HT1080 (cell line): ENCODE data around the gene CEP112. TPM values are rescaled to one million over a fixed set of nuclear protein-coding genes. Genes with fewer than 3 reads are reported as not detected.
A peak's percentile ranks its signal among the peaks of the same experiment; 100 is the strongest.

Experiments used
- DNase-seq: peaks from one replicate; pipeline ENCODE4 v3.0.0-alpha.2; 2015; ENCODE audit warnings: low read depth
- total RNA-seq: library from RNA; depleted of rRNA; stranded (reverse); fragments of >200 nt; shearing (Covaris generic); gene quantifications from 2 replicates; pipeline ENCODE4 v1.2.3, GENCODE V29; 2014

CEP112 gene
- total RNA-seq, 1 experiment from 2014 or later: 2.5 TPM

DNA sequence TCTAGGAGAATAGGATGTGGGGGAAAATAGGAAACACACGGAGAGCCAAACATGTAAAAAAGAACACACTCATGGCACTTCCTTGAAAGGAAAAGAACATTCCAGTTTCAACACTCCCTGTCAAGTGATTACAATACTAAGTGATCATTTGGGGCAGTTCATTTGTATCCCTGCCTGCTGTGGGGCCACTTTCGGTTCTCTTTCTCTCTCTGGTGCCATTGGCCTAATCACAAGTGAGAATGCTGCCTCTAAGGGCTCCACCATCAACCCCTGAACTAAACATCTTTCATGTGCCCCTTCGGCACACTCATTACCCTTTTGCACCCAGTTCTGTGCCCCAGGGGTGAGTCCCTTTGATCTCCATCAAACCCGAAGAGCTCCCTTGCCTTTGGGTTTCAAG is 197.3 kb downstream of the CEP112 start:
- no peak for DNase-seq

GRCh38 chr17:65994114-65994513 is 197.8 kb downstream of the CEP112 start:
- no peak for DNase-seq

DNA sequence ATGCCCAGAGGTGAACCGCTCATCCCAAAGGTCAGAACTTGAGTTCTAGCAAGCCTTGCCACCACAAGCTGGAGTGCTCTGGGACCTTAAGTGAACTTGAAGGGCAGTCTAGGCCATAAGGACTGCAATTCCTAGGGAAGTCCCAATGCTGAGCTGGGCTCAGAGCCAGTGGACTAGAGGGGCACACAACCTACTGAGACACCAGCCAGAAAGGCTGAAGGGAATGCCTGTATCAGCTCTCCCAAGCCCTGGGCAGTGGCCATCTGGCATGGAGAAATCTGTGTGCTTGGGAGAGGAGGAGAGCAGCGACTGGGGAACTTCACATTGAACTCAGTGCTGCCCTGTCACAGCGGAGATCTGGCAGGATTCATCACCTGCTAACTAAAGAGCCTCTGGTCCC is 201.3 kb downstream of the CEP112 start:
- no peak for DNase-seq

DNA sequence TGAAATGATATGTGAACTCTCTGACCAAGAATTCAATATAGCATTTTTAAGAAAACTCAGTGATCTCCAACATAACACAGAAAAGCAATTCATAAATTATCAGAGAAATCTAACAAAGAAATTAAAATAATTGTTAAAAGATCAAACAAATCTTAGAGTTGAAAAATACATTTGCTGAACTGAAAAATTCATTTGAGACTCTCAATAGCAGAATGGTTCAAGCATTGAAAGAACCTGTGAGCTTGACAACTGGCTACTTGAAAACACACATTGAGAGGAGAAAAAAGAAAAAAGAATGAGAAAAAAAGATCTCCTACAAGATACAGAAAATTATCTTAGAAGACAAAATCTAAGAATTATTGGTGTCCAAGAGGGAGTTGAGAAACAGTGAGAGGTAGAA is 203.5 kb downstream of the CEP112 start:
- DNase-seq: no peak

GRCh38 chr17:65987988-65988387 is 203.9 kb downstream of the CEP112 start:
- DNase-seq: peak; percentile 54

GRCh38 chr17:65985571-65985970 is 206.4 kb downstream of the CEP112 start:
- DNase-seq: peak; percentile 18

DNA sequence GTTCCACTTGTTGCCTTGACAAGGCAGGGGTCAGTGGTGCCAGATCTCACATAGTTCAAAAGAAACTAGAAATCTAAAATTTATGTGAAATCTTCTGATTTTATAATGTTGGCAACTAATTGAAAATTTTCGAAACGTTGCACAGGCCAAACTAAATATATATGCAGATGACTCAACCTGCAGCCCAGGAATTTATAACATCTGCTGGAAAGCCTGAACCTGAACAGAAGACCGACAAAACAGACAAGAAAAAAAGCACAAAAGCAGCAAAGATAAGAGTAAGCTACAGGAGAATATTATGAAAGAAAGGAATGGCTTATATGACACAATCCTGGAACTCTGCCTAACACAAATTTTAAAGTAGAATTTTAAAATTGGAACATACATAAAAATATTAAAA is 207.6 kb downstream of the CEP112 start:
- no peak for DNase-seq

- no peak for DNase-seq
Measured at GRCh38 chr17:65978871-65979270, 213.1 kb downstream of the CEP112 start.

DNA sequence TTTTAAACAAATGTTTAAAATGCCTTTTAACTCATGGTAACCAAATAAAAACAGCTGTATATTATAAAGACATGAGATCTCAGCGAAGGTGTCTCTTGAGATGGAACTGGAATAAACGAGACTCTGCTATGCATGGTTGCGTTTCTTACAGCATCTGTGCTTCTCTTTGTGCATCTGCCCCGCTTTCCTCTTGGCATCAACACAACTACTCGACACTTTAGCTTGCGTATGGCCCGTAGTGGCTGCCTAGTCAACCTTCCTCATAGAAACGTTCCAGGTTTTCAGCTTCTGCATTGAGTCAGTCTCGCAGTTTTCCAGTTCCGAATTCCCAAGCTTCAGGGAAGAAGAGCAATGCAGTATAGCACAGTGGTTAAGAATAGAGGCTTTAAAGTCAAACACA is 214.9 kb downstream of the CEP112 start:
- DNase-seq: no peak

- no peak for DNase-seq
Measured at GRCh38 chr17:65975878-65976277, 216.1 kb downstream of the CEP112 start.

DNA sequence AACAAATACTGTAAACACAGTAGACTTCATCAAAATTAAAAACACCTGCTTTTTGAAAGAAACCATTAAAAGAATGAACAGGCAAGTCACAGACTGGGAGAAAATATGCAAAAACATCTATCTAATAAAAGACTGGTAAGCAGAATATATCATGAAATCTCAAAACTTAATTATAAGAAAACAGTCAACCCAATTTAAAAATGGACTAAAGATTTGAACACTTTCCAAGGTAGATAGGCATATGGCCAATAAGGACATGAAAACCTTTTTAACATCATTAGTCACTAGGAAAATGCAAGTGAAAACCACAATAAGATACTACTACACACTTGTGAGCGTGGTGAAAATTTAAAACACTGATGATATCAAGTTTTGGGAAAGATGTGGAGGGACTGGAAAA is 218.7 kb downstream of the CEP112 start:
- DNase-seq: no peak

DNA sequence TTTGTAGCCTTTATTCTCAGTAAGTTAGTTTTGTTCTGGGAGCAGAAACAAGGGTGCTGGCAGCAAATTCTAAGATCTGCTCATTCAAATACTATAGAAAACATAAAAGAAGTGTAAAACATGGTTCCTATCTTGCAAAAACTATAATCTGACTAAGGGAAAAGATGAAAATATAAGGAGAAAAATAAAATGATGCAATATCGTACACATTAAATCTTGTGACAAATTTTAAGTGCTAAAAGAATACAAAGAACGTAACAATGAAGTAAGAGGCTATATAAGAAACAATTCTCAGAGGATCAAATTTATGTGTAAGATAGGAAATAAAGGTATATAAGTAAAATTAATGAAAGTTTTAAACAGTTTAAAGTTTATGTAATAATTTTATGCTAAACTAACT is 224.6 kb downstream of the CEP112 start:
- no peak for DNase-seq

DNA sequence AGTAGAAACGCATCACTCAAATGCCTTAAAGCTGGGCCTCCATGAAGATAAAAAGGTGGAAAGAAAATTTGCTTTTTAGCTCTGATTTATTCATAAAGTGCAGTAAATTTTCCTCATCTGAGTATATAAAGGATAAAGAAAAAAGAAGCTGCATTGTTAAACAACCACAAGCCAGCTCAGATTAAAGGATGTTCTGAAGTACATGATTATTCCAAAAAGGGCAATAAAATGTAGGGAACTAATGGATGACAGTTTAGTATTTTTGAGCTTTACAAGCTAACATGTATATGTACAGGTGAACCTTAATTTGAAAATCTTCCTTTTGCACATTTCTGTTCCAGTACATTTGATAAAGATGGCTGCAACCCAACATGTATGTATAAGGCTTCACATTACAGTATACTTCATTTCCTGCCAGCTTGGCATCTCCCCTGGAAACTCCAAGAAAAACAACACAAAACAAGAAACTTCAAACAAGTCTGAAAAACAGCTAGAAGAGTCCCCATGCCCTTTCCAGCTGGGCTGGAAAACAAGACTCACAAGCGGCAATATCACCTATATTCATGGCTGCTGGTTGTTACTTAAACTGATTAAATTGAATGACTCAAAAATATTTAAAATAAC is 225.7 kb downstream of the CEP112 start:
- no peak for DNase-seq

- DNase-seq: no peak
Measured at GRCh38 chr17:65963179-65963578, 228.8 kb downstream of the CEP112 start.

DNA sequence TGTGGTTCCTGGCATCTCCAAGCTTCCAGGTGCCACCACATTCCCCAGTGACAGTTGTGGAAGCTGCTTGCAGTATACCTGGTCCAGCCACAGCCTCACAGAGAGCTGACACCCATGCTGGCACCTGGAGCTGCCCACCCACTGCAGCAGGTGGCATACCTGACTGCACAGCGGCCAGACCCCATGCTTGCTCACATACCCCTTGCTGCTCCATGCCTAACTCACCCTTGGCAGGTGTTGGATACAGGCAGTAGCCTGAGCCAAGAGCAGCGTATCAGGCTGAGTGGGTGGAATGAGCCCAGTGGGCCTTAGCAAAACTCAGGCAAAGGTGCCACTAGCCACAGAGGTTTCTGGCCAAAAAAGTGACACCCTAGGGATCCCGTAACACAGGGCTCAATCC is 232.3 kb downstream of the CEP112 start:
- DNase-seq: no peak

GRCh38 chr17:65956814-65957213 is 235.1 kb downstream of the CEP112 start:
- peak; percentile 27 for DNase-seq

GRCh38 chr17:65954148-65954449 is 237.8 kb downstream of the CEP112 start:
- DNase-seq: no peak

DNA sequence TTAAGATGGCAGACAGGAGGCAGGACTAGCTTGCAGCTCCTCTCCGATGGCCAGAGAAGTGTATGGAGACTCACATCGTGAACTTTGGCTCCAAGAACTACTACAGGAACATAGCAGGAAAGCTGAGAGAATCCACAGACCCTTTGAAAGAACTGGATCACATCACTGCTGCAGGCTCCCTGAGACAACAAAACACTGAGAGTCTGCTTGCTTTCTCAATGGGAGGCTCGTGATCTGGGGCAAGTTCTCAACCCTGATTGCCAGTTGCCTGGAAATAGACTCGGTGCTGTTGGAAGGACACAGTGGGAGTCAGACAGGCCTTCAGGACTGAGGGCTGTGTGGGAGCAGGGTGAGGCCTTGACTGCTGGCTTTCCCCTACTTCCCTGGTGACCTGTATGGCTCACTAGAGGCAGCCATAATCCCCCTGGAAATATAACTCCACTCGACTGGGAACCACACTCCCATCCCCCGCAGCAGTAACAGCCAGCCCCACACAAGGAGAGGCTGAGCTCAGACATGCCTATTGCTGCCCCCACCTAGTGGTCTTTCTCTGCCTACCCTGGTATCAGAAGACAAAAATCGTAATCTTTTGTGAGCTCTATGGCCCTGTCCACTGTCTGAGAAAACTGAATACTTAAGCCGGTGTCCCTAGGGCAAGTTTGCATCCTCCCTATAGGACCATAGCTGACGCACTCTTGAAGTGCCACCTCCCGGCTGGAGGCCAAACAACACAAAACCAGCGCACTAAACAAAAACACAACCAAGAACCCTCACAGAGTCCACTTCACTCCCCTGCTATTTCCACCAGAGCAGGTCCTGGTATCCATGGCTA is 238.4 kb downstream of the CEP112 start:
- DNase-seq: no peak

GRCh38 chr17:65952586-65952985 is 239.3 kb downstream of the CEP112 start:
- no peak for DNase-seq

DNA sequence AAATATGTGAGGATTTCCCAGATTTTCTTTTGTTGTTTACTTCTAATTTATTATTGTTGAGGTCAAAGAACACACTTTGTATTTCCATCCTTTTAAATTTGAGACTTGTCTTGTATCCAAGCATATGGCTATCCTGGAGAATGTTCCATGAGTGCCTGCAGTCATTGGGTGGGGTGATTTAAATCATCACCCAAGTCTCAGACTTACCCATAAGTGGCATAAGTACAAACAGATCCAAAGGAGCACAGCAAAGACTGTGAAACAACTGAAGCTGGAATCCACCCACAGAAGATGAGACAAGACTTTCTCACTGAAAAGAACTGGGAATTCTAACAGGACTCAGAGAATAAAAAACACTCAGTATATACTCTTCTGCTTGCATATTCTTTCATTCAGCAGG is 239.9 kb downstream of the CEP112 start:
- no peak for DNase-seq

DNA sequence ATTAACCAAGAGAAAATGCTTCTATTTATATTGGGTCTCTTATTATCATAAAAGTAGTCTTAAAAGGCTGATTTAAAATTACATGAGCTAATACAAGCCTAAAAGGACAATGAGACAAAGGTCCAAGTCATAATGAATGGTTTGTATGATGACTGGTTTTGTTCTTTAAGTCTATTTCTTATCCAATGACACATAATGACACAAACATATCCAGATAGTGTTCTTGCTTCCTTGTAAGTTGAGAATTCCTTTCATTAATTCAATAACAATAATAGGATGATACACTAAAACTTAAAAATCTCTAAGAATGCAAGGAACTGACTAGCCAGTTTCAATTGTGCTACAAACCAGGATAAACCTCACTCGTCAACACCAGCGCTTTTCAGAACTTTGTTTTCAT is 244.1 kb downstream of the CEP112 start:
- no peak for DNase-seq

DNA sequence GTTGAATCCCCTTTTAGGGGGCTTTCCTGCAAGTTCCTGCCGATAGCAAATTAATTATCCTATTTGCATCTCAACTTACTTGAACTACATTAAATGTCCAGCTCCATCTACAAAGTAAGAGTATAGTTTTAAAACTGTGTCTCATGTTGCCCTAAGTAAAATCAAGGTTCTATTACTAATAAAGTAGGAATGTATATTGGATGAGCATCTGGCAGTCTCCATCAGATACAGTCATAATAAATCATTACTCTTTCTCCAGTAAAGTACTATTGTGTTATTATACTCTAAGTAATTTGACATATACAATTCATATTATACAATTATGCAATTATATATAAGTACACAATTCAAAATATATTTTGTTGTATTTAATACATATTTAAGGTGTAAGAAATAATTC is 249.3 kb downstream of the CEP112 start:
- DNase-seq: no peak

DNA sequence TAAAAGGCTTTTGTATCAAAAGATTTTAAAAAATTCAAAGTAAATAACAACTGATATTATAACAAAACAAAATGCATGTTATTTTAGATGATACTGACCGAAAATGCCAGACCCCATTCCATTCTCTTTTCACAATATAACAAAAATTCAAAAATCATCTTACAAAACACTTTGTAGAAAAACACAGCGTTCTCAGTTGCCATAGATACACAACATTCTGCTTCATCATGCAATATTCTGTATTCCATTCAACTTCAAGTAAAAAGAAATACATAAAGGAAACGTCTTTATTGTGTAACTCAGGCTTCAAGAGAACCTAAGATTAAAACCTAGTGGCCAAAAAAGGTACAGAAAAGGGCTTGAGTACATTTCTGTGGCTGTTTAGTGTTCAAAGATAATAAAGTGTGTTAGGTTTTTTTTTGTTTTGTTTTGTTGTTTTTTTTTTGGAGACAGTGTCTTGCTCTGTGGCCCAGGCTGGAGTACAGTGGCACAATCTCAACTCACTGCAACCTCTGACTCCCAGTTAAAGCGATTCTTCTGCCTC is 250.5 kb downstream of the CEP112 start:
- no peak for DNase-seq
